GM18907 (cell line): ENCODE measurements around the gene CROCC.
"Not testable (repeated sequence)": the region's sequence is repeated elsewhere in the genome, so short reads cannot be mapped to it uniquely, and the experiment has no call there.

Experiments used
- ATAC-seq: cut with Tn5 transposase; IDR thresholded peaks from one replicate; pipeline ENCODE4 v1.9.1; 2021; ENCODE audit warnings: mild to moderate bottlenecking, moderate library complexity; ENCODE audit not compliant: unreplicated experiment

CROCC gene

GRCh38 chr1:16936580-16936979 lies 14.8 kb downstream of the CROCC start:
- not testable (repeated sequence) for ATAC-seq

- ATAC-seq: no peak
Observed at GRCh38 chr1:16938351-16939321, 16.9 kb downstream of the CROCC start.

GRCh38 chr1:16939386-16940180 lies 17.9 kb downstream of the CROCC start:
- not testable (repeated sequence) for ATAC-seq

- ATAC-seq: no peak
Observed at GRCh38 chr1:16944038-16944437, 22.3 kb downstream of the CROCC start.

- ATAC-seq: not testable (repeated sequence)
Observed at GRCh38 chr1:16945512-16945911, 23.8 kb downstream of the CROCC start.

GRCh38 chr1:16946185-16946584 lies 24.5 kb downstream of the CROCC start:
- ATAC-seq: not testable (repeated sequence)

GRCh38 chr1:16946646-16947045 lies 24.9 kb downstream of the CROCC start:
- ATAC-seq: no peak

GRCh38 chr1:16948282-16948891 lies 26.7 kb downstream of the CROCC start:
- ATAC-seq: not testable (repeated sequence)

- not testable (repeated sequence) for ATAC-seq
Observed at GRCh38 chr1:16949026-16949425, 27.3 kb downstream of the CROCC start.

GRCh38 chr1:16952376-16952775 lies 30.6 kb downstream of the CROCC start:
- ATAC-seq: not testable (repeated sequence)

GRCh38 chr1:16954579-16954978 lies 32.8 kb downstream of the CROCC start:
- ATAC-seq: no peak

GRCh38 chr1:16955186-16955585 lies 33.5 kb downstream of the CROCC start:
- no peak for ATAC-seq

GRCh38 chr1:16956775-16957174 lies 35.0 kb downstream of the CROCC start:
- no peak for ATAC-seq

- no peak for ATAC-seq
Observed at GRCh38 chr1:16957731-16958130, 36.0 kb downstream of the CROCC start.

GRCh38 chr1:16958475-16958874 lies 36.7 kb downstream of the CROCC start:
- no peak for ATAC-seq

- peak; percentile 83 for ATAC-seq
Observed at GRCh38 chr1:16960560-16961296, 39.0 kb downstream of the CROCC start.

GRCh38 chr1:16961297-16962133 lies 39.8 kb downstream of the CROCC start:
- ATAC-seq: no peak

GRCh38 chr1:16964169-16964568 lies 42.4 kb downstream of the CROCC start:
- ATAC-seq: not testable (repeated sequence)

GRCh38 chr1:16965486-16966067 lies 43.8 kb downstream of the CROCC start:
- ATAC-seq: no peak
